GM19324 (cell line): ENCODE measurements around the gene TMPRSS2.

ENCODE experiments used
- ATAC-seq: cut with Tn5 transposase; IDR thresholded peaks from one replicate; pipeline ENCODE4 v1.9.1; 2021; ENCODE audit warnings: mild to moderate bottlenecking, moderate library complexity; ENCODE audit not compliant: unreplicated experiment, low FRiP score

Gene TMPRSS2

DNA sequence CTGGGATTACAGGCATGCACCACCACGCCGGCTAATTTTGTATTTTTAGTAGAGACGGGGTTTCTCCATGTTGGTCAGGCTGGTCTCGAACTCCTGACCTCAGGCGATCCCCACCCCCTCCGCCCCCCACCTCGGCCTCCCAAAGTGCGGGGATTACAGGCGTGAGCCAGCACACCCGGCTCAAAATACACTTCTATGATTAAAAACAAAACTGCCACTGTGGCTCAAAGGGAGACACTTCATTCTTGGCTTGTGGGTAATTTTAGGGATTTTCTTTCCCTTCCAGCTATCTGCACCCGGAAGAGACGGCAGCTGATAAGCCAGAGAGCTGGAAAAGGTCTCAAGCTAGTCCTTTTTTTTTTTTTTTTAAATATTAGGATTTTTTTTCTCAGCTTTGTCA is 24.5 kb downstream of the TMPRSS2 start:
- no peak for ATAC-seq

DNA sequence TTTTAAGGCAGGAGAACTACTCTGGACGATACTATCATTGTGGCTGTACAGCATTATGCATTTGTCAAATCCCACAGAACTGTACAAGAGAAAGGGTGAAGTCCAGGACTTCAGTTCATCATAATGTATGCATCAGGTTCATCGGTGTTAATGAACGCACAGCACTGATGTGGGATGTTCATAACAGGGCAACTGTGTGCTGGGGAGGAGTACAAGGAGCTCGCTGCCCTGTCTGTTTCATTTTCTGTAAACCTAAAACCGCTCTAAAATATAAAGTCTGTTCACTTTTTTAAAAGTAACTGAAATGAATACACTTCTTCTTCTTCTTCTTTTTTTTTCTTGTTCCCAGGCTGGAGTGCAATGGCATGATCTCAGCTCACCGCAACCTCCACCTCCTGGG is 25.0 kb downstream of the TMPRSS2 start:
- ATAC-seq, result no peak

DNA sequence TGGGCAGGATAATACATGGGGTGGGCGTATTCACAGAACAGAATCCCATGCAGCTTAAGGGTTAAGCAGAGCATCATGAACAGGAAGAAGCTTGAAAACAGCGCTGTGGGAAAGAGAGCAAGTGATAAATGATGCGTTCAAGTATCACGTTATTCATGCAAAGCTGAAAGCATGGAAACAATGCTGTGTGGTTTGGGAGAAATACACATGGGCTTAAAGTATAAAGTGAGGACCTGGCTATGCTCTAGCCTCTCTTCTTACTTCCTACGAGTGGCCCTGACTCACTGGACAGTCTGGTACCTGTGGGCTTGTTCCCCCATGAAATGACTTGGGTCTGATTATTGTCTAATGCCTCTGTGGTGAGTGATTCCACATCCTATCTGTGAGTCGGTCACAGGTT is 25.7 kb downstream of the TMPRSS2 start:
- no peak for ATAC-seq

DNA sequence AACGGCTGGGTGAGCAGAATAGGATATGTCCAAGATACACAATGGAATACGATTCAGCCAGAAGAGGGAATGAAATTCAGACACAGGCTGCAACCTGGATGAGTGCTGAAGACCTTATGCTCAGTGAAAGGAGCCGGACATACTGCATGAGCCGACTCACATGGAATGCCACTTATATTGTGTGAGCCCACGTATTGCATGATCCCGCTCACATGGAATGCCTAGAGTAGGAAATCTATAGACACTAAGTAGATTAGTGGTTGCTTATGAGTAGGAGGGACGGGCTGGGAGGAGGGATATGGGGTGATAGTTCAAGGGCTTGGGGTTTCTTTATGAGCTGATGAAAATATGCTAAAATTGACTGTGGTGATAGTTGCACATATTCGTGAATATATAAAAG is 26.8 kb downstream of the TMPRSS2 start:
- ATAC-seq, result no peak

DNA sequence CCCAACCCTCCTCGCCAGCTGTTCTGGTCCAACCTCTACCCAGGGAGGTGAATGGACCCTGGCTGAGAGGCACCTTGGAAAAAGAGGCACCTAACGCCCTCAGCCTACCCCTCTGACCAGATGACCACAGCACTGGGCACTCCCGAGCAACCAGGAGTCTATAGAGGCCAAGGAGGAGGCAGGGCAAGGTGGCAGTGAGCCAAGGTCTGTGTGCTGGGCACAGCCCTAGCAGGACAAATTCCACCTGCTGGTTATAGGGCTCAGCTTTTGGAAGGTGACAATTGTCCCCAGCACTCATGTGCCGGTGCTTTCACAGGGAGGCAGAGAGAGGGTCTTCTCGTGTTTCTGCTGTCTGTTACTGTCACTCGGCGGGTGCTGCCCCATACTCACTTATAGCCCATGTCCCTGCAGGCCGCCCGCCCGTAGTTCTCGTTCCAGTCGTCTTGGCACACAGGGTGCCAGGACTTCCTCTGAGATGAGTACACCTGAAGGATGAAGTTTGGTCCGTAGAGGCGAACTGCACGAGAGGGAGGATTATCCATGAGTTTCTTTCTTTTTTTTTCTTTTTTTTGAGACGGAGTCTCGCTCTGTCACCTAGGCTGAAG is 27.8 kb downstream of the TMPRSS2 start:
- no peak for ATAC-seq

DNA sequence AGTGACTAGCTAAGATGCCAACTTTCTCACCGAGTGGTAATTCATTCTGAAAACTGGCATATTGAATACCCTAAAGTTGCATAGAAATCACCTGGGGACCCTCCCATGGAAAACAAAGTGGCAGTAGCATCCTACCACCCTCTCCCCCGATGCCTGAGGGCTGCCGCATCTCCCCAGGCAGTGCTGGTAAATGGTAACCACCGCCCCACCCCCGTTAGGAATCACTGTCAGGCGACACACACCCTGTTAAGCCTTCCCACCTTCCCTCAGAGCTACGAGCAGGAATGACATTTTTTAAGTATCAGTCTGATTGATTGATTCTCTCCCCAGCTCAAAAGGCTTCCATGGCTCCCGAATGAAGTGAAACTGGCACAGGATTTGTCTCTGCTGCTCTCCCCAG is 28.3 kb downstream of the TMPRSS2 start:
- no peak for ATAC-seq

DNA sequence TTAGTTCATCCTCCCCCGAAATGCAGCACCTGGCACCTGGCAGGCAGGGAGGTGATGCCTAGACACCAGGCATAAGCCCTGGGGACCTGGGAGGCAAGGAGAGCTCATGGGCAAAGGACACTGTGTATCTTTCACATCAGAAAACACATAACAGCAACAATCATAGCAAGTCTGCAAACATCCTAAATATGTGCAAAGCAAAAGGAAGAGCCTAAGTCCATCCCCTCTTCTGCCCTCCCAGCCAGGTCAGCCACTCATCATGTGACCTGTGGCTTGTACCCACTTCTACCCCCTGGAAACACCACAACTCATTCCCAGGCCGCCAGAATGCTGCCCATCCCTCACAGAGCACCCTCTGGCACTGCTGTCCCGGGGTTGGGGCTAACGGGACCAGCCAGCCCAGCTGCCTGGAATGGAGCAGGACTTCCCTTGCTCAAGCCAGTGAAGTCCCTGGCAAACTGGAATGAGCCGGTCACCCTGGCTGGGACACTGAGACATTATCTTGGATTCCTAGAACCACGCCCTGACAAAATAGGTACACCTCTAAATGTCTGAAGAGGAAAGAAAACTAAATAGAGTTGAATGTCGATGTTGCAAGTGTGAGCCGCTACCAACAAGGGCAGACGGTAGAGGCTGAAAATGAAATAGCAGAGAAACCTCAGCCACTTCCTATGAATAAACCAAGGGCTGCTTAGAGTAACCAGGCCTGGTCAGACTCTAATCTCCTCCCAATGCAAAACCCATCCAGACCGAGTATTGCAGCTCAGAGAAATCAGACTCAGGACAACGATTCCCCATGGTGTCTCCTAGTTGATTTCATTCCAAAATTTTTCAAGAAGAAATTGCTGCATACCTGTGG is 29.4 kb downstream of the TMPRSS2 start:
- no peak for ATAC-seq

DNA sequence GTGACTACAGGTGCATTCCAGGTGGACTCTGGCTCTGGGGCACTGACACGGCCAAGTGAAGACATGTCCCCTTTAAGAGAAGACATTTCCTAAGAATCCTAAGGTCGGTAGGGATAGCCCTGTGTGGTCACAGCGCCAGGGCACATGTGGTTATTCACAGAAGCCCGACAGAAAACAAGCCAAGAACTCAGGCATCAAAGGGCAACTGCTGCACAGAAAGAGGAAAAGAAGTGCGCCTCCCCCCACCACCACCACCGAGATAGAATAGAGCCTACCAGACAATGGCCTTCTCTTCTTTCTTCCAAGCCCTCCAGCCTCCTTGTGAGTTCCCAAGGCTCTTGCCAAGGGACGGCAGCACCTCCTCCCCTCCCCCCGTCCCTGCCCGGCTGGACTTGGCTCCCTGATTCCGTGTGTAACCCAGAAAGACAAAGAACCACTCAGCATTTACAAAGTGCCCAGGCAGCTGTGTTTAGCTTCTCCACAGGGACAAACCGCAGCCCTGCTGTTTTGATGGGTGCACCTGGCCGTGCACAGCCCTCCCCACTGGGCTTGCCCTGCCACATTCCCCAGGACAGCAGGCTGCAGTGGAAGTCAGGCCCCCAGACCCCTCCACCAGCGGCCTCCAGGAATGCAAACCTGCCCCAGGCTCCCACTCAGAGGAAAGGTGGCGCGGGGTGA is 30.2 kb downstream of the TMPRSS2 start:
- no peak for ATAC-seq

DNA sequence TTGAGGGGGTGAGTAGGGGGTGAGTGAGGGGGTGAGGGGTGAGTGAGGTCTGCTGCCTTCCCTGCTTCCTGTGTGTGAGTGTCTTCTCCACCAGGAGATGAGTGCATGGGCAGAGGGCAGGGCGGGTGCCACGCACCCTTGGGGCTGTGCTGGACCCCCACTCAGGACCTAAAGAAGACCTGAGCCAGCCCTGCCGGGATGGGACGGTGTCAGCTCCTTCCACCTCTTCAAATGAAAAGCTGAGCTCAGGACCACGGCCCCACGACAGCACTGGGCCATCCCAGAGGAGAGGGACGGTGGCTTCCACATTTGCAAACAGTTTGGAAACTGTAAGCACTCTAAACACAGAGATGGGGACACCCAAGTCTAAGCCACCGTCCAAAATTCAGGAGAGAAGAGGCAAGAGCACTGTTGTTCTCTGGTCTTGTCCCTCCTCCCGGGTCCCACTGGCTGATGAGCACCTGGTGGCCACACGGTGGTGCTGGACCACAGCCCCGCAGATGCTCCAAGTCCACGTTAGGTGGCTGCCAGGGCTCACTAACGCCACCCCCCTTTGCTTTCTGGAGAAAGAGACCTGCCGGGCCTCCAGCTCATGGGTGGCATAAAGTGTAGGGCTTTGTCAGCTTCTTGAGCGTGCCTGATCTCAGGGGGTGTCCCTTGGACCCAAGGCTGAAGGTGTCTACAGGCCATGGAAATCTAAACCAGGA is 32.1 kb downstream of the TMPRSS2 start:
- ATAC-seq, result no peak

DNA sequence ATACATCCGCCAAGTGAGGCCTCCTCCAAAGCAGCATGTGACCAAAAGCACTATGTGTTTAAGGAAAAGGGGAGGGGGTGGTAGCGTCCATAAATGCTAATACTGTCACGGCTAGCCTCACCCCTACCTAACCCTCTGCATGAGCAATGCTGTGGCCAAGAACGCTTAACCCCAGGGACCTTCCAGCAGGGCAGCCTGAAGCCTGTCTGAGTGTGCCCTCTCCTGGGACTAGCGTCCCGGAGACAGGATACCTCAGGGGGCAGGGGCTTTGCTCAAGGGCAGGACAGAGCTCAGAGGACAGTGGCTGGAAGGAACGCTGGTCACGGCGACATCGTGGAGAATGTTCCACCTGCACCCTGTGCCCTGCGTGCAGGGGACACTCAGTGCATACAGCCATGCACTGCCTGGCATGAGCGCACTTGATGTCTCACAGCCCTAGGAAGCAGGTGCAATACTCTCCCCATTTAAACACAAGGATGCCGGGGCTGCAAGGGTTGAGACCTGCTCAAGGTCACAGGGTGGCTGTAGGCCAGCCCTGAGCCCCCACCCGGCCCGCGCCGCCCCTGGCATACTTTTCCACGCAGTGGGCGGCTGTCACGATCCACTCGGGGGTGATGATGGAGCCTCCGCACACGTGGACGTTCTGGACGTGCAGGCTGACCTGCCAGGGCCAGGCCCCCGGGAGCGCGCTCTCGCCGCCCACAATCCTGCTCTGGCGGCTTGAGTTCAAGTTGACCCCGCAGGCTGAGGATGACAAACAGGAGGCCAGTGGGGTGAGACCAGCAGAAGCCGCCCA is 35.0 kb downstream of the TMPRSS2 start:
- ATAC-seq, result no peak

DNA sequence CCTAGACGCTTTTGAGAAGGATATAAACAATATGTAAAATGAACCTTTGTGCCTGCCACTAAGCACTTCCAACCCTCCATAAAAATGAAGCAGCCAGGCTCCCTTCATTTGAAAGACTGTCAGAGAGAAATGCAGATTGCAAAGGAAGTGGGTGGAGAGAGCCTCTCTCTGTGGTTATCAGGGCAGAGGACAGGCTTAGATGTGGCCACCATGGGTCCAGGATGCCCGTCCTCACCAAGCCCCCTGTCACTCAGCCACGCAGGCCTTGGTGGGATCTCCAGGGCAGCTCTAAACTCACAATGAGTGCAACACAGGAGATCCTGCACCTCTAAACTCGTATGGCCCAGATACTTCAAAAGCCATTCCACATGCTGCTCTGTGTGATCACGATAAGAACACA is 37.9 kb downstream of the TMPRSS2 start:
- no peak for ATAC-seq

DNA sequence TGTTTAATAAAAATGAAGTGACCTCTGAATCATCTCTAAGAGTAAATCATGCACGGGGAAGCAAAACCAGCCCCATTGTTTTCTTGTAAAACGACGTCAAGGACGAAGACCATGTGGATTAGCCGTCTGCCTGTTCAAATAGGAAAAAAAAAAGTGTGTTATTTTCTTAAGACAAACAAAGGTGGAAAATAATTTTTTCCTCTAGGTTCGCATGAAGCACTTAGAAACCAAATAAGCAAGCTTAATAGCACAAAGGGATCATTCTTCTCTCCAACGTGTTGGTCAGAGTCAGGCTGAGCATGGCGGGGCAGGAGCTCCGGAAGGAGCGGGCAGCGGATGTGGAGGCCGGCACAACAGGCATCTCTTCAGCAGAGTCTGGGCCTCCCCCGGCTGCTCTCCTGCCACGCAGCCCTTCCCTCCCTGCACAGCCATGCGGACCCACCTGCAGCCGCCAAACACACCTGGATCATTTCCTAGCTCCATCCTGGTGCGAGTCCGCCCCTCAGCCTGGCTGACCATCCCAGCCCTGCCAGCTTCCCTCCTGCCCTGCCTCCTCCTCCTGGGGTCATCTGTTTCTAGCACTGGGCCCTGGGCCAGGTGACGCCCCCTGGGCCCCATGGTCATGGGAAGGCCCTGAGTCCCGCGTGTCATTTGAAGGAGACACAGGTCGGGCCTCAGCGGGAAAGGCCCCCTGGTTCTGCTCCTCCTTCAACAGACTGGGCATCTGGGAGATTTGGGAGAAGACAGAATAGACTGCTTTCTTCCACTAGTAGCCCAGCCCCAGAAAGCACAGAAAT is 41.7 kb downstream of the TMPRSS2 start:
- no peak for ATAC-seq

DNA sequence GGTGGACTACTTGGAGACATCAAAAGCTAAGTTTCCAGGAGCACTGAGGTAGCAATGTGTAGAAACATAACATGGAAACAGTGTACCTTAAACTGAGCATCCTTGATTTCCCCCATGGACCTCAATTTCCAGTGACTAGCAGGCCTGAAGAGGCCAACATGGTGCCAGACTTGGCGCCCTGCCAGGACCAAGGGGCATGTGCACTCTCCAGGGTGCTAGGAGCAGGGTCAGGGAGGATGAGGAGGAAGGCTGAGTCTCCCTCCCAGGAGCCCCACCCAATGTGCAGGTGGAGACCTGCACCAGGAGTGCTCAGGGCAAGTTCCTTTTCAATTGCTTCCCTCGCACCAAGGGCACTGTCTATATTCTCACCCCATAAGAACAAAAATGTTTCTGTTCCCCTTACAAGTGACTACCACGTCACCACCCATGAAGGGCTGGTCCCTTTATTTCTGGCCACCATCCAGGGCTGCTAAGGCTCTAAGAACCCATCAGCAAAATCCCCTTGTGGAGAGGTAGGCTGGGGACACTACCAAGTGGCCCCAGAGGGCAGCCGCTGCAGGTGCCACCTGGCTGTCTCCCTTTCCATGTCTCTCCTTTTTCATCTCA is 42.7 kb downstream of the TMPRSS2 start:
- no peak for ATAC-seq

DNA sequence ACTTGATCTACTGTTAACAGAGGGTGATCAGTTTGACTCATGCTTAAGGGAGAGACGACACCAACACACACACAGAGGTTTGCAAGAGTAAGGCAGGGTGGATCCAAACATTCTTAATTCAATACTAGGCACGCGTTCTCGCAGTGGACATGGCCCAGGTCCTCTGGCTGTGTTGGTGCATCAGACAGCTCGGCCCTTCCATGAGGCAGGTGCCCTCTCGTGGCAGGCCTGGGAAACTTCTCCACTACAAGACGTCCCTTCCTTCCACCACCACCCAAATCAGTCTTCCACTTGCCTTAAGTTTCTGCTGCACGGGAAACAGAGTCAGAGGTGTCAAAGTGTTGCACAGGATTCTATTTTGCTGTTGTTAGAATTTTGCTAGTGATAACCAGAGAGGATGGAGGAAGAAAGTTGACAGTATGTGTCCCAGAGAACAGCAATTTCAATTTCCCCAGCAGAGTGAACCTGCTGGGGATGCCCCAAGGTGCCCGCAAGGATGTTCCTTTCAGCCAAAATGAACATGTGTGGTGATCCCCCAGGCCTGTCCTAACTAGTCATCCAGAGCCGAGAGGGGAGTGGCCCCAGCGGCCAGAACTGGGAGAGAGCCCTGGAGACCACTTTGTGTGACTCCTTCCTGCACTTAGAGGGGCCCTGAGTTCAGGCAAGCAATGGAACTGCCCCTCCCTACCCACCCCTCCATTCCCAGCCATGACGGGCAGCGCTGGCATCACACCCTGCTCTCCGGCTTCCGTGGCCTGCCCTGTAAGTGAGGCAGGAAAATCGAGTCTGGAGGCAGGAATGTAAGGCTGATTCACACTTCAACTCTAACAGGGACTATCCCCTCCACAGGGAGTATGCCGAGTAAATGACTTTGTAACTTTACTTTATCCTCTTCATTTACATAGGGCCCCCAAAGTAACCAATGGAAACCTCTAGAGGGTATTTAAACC is 47.1 kb downstream of the TMPRSS2 start:
- ATAC-seq, result peak; percentile 60

DNA sequence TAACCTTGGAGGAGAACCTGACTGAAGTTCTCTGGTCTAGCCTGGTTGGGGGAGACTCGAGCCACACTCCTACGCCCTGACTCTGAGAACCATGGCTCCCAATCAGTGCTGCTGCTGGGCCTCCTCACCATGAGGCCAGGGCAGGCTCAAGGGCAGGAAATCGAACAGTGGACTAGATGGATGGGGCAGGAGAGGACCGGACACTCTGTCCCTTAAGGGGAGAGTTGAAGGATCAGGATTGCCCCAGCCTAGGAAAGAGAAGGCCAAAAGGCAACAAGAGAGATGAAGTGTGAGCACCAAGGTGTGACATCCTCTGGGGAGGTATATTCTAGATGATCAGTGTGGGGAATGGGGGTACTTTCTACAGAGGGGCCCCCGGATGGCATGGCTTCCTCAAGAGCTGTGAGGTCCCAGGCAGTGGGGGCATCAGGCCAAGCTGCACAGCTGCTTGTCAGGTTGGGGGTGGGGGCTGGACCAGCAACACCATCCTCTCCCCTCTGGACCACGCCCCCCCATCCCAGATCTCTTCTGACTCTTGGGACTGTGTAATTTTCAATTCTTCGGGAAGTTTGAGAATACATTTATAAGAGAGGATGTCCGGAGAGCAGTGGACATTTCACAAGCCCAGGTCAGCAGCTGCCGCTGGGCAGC is 47.9 kb downstream of the TMPRSS2 start:
- peak; percentile 13 for ATAC-seq

DNA sequence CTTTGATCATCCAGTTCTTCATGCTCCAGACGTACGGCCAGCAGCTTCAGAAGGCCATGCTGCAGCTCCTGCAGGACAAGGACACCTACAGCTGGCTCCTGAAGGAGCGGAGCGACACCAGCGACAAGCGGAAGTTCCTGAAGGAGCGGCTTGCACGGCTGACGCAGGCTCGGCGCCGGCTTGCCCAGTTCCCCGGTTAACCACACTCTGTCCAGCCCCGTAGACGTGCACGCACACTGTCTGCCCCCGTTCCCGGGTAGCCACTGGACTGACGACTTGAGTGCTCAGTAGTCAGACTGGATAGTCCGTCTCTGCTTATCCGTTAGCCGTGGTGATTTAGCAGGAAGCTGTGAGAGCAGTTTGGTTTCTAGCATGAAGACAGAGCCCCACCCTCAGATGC is 49.4 kb downstream of the TMPRSS2 start:
- no peak for ATAC-seq

DNA sequence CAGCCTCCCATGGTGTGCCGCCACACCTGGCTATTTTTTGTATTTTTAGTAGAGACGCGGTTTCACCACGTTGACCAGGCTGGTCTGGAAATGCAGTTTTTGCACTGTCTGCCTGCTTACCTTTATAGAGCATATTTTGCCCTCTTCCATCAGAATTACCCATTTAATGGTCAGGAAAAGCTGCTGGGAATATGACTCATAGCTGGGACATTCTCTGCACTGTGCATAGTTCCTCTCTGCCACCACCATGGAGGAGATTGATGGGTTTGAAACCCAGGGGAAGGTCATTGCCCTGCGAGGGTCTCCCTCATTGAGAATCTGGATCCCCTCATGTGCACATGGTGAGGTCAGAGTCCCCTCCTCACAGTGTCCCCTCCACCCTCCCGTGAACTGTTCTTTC is 49.8 kb downstream of the TMPRSS2 start:
- ATAC-seq, result no peak
